NCI-H1436 (cell line): ENCODE results near the gene YRDC.
A peak's percentile ranks its signal among the peaks of the same experiment; 100 is the strongest.
"Not testable (repeated sequence)": the region's sequence is repeated elsewhere in the genome, so short reads cannot be mapped to it uniquely, and the experiment has no call there.

Experiments used
- DNase-seq: peaks from one replicate; lab custom pipeline; 2025; lab: John Stamatoyannopoulos, UW

The YRDC gene

GRCh38 chr1:37821481-37821880 is 13.5 kb upstream of the YRDC start:
- no peak for DNase-seq

- no peak for DNase-seq
Observed at GRCh38 chr1:37817481-37817880, 9.5 kb upstream of the YRDC start.

- no peak for DNase-seq
Observed at GRCh38 chr1:37814252-37814651, 6.2 kb upstream of the YRDC start.

GRCh38 chr1:37813529-37814145 is 5.6 kb upstream of the YRDC start:
- DNase-seq, result no peak

GRCh38 chr1:37811027-37811655 is 3.1 kb upstream of the YRDC start:
- peak; percentile 66 for DNase-seq

- DNase-seq, result no peak
Observed at GRCh38 chr1:37809942-37810341, 1.9 kb upstream of the YRDC start.

GRCh38 chr1:37808369-37809319 is 636 bp upstream of the YRDC start:
- DNase-seq, result peak; percentile 58

- DNase-seq, result no peak
Observed at GRCh38 chr1:37807220-37807554, 821 bp downstream of the YRDC start.

- DNase-seq, result no peak
Observed at GRCh38 chr1:37802439-37802838, 5.6 kb downstream of the YRDC start.

- DNase-seq, result no peak
Observed at GRCh38 chr1:37797750-37798345, 10.2 kb downstream of the YRDC start.

- DNase-seq, result no peak
Observed at GRCh38 chr1:37795340-37796125, 12.5 kb downstream of the YRDC start.

- no peak for DNase-seq
Observed at GRCh38 chr1:37794372-37795339, 13.4 kb downstream of the YRDC start.

- DNase-seq, result peak; percentile 49
Observed at GRCh38 chr1:37793773-37794371, 14.1 kb downstream of the YRDC start, which contains the start of gene MANEAL. Gene MANEAL (plus strand): TSS chr1:37793847. CDS start chr1:37794183, 336 bp downstream.

GRCh38 chr1:37792943-37793686 is 14.9 kb downstream of the YRDC start:
- DNase-seq, result no peak

- DNase-seq, result no peak
Observed at GRCh38 chr1:37782491-37782890, 25.5 kb downstream of the YRDC start.

- no peak for DNase-seq
Observed at GRCh38 chr1:37778654-37779053, 29.4 kb downstream of the YRDC start.

- no peak for DNase-seq
Observed at GRCh38 chr1:37776946-37777516, 31.0 kb downstream of the YRDC start.

GRCh38 chr1:37771440-37771839 is 36.6 kb downstream of the YRDC start:
- DNase-seq, result not testable (repeated sequence)

GRCh38 chr1:37767488-37767887 is 40.5 kb downstream of the YRDC start:
- no peak for DNase-seq
